ENCODE data around the gene DNAI4.

- TF ChIP-seq ATF6 (CRISPR knock-in tag; IDR thresholded peaks at IDR 0.05) (no peak), TP53 (CRISPR knock-in tag; IDR thresholded peaks at IDR 0.05) (no peak), MLX (CRISPR knock-in tag; IDR thresholded peaks at IDR 0.05) (no peak), ZNF263 (CRISPR knock-in tag; IDR thresholded peaks at IDR 0.05; ENCODE audit: low read depth) (no peak), PRDM15 (CRISPR knock-in tag; IDR thresholded peaks at IDR 0.05) (no peak), FOXJ3 (CRISPR knock-in tag; IDR thresholded peaks at IDR 0.05; ENCODE audit: borderline replicate concordance) (no peak), ARID4B (CRISPR knock-in tag; IDR thresholded peaks at IDR 0.05; ENCODE audit: borderline replicate concordance) (no peak), CREB1 (CRISPR knock-in tag; IDR thresholded peaks at IDR 0.05) (no peak), MAX (CRISPR knock-in tag; IDR thresholded peaks at IDR 0.05) (no peak), CBFB (CRISPR knock-in tag; IDR thresholded peaks at IDR 0.05; ENCODE audit: low read depth) (no peak), IRF2 (CRISPR knock-in tag; IDR thresholded peaks at IDR 0.05; ENCODE audit: borderline replicate concordance, low read depth) (no peak), NFATC4 (CRISPR knock-in tag; IDR thresholded peaks at IDR 0.05) (no peak)
- TF ChIP-seq, protein P1, sequence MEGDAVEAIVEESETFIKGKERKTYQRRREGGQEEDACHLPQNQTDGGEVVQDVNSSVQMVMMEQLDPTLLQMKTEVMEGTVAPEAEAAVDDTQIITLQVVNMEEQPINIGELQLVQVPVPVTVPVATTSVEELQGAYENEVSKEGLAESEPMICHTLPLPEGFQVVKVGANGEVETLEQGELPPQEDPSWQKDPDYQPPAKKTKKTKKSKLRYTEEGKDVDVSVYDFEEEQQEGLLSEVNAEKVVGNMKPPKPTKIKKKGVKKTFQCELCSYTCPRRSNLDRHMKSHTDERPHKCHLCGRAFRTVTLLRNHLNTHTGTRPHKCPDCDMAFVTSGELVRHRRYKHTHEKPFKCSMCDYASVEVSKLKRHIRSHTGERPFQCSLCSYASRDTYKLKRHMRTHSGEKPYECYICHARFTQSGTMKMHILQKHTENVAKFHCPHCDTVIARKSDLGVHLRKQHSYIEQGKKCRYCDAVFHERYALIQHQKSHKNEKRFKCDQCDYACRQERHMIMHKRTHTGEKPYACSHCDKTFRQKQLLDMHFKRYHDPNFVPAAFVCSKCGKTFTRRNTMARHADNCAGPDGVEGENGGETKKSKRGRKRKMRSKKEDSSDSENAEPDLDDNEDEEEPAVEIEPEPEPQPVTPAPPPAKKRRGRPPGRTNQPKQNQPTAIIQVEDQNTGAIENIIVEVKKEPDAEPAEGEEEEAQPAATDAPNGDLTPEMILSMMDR (IDR thresholded peaks at IDR 0.05) = no peak
Measured at GRCh38 chr1:66779475-66780078, 145.1 kb downstream of the DNAI4 start.
